K562 (cell line): ENCODE measurements around the gene DCLK1. TPM values are rescaled to one million over a fixed set of nuclear protein-coding genes. Genes with fewer than 3 reads are reported as not detected.

Source experiments
- ATAC-seq: fragments of 200-7000 bp; cut with Tn5 transposase; 3 replicates; pipeline ENCODE4 v1.9.1; 2020; ENCODE audit warnings: moderate library complexity
- BruUV-seq: library from RNA; stranded (reverse); fragments of 400-500 nt; replicated peaks from 2 replicates; lab custom pipeline; 2021; lab: Mats Ljungman, UMichigan
- CTCF ChIA-PET: fragments of 300-600 bp; formaldehyde crosslinking; extraction: SDS; loops from one replicate; lab custom pipeline; 2021; ENCODE audit warnings: low intra/inter-chr PET ratio; lab: Yijun Ruan, JAX
- POLR2A ChIA-PET: fragments of 300-600, 350-650 bp; sonication (Branson Sonifier 250); formaldehyde crosslinking; extraction: SDS; loops from one replicate; lab custom pipeline; 2021; ENCODE audit warnings: antibody characterized with exemption, inconsistent platforms; lab: Yijun Ruan, JAX
- DNase-seq, 4 experiments: peaks; one replicate each; pipeline versions ENCODE4 v3.0.0 to v3.0.0-alpha.2; 2011 to 2018; ENCODE audit warnings: low spot score in 3 of 4, mixed read lengths in 3 of 4; ENCODE audit errors: extremely low read depth in 1 of 4
- FAIRE-seq: peaks from 2 replicates; lab custom pipeline; 2011; peaks lifted over from hg19 to GRCh38; lab: Jason Lieb, UNC
- H2AFZ ChIP-seq: 2 replicates; pipeline ENCODE4 v1.6.0; 2011; ENCODE audit warnings: low read depth, low read length, control low read depth, inconsistent platforms
- H3K27ac ChIP-seq: fragments of 200-600 bp; 3 replicates; pipeline ENCODE4 v1.8.0; 2011; ENCODE audit warnings: low read depth, mild to moderate bottlenecking, control low read depth, inconsistent platforms, low read length, moderate library complexity, mixed read lengths; ENCODE audit errors: extremely low read depth
- H3K27me3 ChIP-seq, 2 experiments: fragments of 300-600 bp in 1 of 2; 2 replicates in 1 of 2; 3 replicates in 1 of 2; pipeline versions ENCODE4 v1.6.0 to v1.8.0; 2011; ENCODE audit warnings: inconsistent platforms in 2 of 2, low read length in 2 of 2, mild to moderate bottlenecking in 1 of 2, mixed read lengths in 1 of 2, moderate library complexity in 1 of 2; ENCODE audit not compliant: control insufficient read depth in 2 of 2, insufficient read depth in 2 of 2
- H3K36me3 ChIP-seq: fragments of 300-600 bp; 3 replicates; pipeline ENCODE4 v1.8.0; 2011; ENCODE audit warnings: mild to moderate bottlenecking, low read length, inconsistent platforms; ENCODE audit not compliant: control insufficient read depth, insufficient read depth
- H3K4me1 ChIP-seq, 2 experiments: fragments of 200-600 bp in 1 of 2; replicated peaks in 1 of 2; 2 replicates in 1 of 2; 3 replicates in 1 of 2; pipeline versions ENCODE4 v1.5.1 to v1.8.0; 2011; ENCODE audit warnings: inconsistent platforms in 2 of 2, low read length in 2 of 2, mild to moderate bottlenecking in 1 of 2, mixed read lengths in 1 of 2, moderate library complexity in 1 of 2; ENCODE audit not compliant: control insufficient read depth in 2 of 2, insufficient read depth in 2 of 2
- H3K4me2 ChIP-seq: 2 replicates; pipeline ENCODE4 v1.6.1; 2011; ENCODE audit warnings: low read length, control low read depth, inconsistent platforms, mixed read lengths; ENCODE audit not compliant: insufficient read depth
- H3K4me3 ChIP-seq: fragments of 200-600 bp; sonication (generic), shearing (Covaris generic); 2 replicates; pipeline ENCODE4 v1.5.1; 2016; ENCODE audit warnings: control low read depth, inconsistent platforms
- H3K79me2 ChIP-seq: fragments of 200-600 bp; 3 replicates; pipeline ENCODE4 v1.8.0; 2011; ENCODE audit warnings: low read length, inconsistent platforms; ENCODE audit not compliant: control insufficient read depth, insufficient read depth
- H3K9ac ChIP-seq, 2 experiments: 2 replicates each; pipeline versions ENCODE4 v1.6.0 to v1.6.1; 2011; ENCODE audit warnings: low read depth in 2 of 2, low read length in 2 of 2, control low read depth in 1 of 2, inconsistent platforms in 1 of 2, mild to moderate bottlenecking in 1 of 2, mixed read lengths in 1 of 2; ENCODE audit not compliant: insufficient read depth in 1 of 2
- H3K9me1 ChIP-seq: one replicate; pipeline ENCODE4 v1.6.0; 2011; ENCODE audit warnings: inconsistent platforms, mild to moderate bottlenecking, low read length, moderate library complexity; ENCODE audit not compliant: control insufficient read depth, insufficient read depth
- H3K9me3 ChIP-seq: replicated peaks from 2 replicates; pipeline ENCODE4 v1.5.1; 2011; ENCODE audit warnings: low read depth, low read length, inconsistent platforms; ENCODE audit not compliant: control insufficient read depth, insufficient read depth
- H4K20me1 ChIP-seq: replicated peaks from 2 replicates; pipeline ENCODE4 v1.6.1; 2011; ENCODE audit warnings: low read length, inconsistent platforms, mixed read lengths; ENCODE audit not compliant: control insufficient read depth, insufficient read depth
- AFF1 ChIP-seq, 2 experiments: fragments of 450-650 bp; IDR thresholded peaks; 2 replicates each; pipeline ENCODE4 v1.6.1; 2018; ENCODE audit warnings: mild to moderate bottlenecking in 2 of 2, low read depth in 1 of 2; ENCODE audit not compliant: partially characterized antibody in 2 of 2
- HNRNPL ChIP-seq: fragments of 200-400 bp; formaldehyde crosslinking; IDR thresholded peaks from 2 replicates; pipeline ENCODE4 v1.6.1; 2017; ENCODE audit warnings: low read depth, mild to moderate bottlenecking, low read length
- MXI1 ChIP-seq: IDR thresholded peaks from 2 replicates; pipeline ENCODE4 v1.6.1; 2011; ENCODE audit warnings: low read depth, mild to moderate bottlenecking, improper control_type of control experiment, low read length
- RREB1 ChIP-seq: fragments of 250-450 bp; sonication (Bioruptor Pico); IDR thresholded peaks from 2 replicates; pipeline ENCODE4 v1.4.0; 2020
- SMARCA5 ChIP-seq: fragments of 450-650 bp; IDR thresholded peaks from 2 replicates; pipeline ENCODE4 v1.6.1; 2016
- THRA ChIP-seq: fragments of 450-650 bp; IDR thresholded peaks from 2 replicates; pipeline ENCODE4 v1.6.1; 2017; ENCODE audit warnings: mild to moderate bottlenecking, moderate library complexity
- ZEB2 ChIP-seq: fragments of 450-650 bp; IDR thresholded peaks from 2 replicates; pipeline ENCODE4 v1.6.1; 2016
- ZMIZ1 ChIP-seq, 2 experiments: fragments of 150-350 bp in 1 of 2; IDR thresholded peaks; 2 replicates each; pipeline ENCODE4 v1.6.1; 2012 to 2016; ENCODE audit warnings: low read depth in 2 of 2, low read length in 2 of 2, mild to moderate bottlenecking in 1 of 2, moderate library complexity in 1 of 2
- WGBS: fragments of 100-300 bp; shearing (Covaris generic); methylation state at CpG from one replicate; pipeline ENCODE4 v1.1.6; 2016; ENCODE audit warnings: low coverage, mixed read lengths; ENCODE audit not compliant: insufficient coverage; ENCODE audit errors: missing lambda C conversion rate; 5-methylcytosine and 5-hydroxymethylcytosine counted together
- in situ Hi-C: fragments of 300-500 bp; cut with MboI; formaldehyde crosslinking; loops from 4 replicates; pipeline ENCODE4 v1.15.0; 2018; ENCODE audit warnings: inconsistent platforms, mixed read lengths
- intact Hi-C: fragments of 100-400 bp; cut with micrococcal nuclease; formaldehyde crosslinking; loops from 2 replicates; pipeline ENCODE4 v1.14.2; 2022
- polyA plus RNA-seq, 8 experiments: library from polyadenylated mRNA; depleted of rRNA in 4 of 8; stranded (reverse) in 5 of 8; unstranded in 3 of 8; fragments of >200 nt; fragmentation: Nextera tagmentation in 2 of 8; fragmentation: Illumina TruSeq in 1 of 8; extraction: Ambion mirVana in 2 of 8; extraction: Trizol in 1 of 8; gene quantifications; 2 replicates each; pipeline versions ENCODE4 v1.2.1 to v1.2.3, GENCODE V29; 2011 to 2014; ENCODE audit warnings: inconsistent platforms in 1 of 8, missing spikeins in 1 of 8
- total RNA-seq, 7 experiments: library from RNA; depleted of rRNA in 6 of 7; stranded (reverse); fragments of >200 nt in 6 of 7; fragmentation: Illumina TruSeq in 2 of 7; extraction: Trizol in 2 of 7; gene quantifications; 2 replicates each; pipeline versions ENCODE4 v1.2.1 to v1.2.3, GENCODE V29; 2011 to 2021; ENCODE audit warnings: low replicate concordance in 1 of 7

DCLK1 gene
- total and polyA plus RNA-seq, 9 of the 15 experiments (the other 6 are each of a cell fraction or from before 2014, with no cell fraction given) = 0.07 TPM; not detected in 8

- Histone ChIP-seq H3K4me3 (no peak overlapping the region), H4K20me1 (no peaks in the 10 kb centered on the region), H2AFZ (no peak overlapping the region), H3K79me2 (no peaks in the 10 kb centered on the region), H3K4me2 (no peak overlapping the region), H3K9me1 (no peaks in the 10 kb centered on the region), H3K36me3 (no peaks in the 10 kb centered on the region), H3K4me1 (no peaks in the 10 kb centered on the region), H3K9me3 (no peaks in the 10 kb centered on the region), H3K27ac (no peak overlapping the region), H3K27me3 (no peaks in the 10 kb centered on the region; a peak in 1 of 5 replicates), H3K9ac (no peak overlapping the region)
- POLR2A ChIA-PET = no interaction called here
- no peak for ATAC-seq
- no peak for FAIRE-seq
- no peak for DNase-seq
- CTCF ChIA-PET = no interaction called here
- intact Hi-C loops (no loop called here), in situ Hi-C loops (no loop called here)
- 0% methylated on average over 2 of the region's 3 CpGs for WGBS
- BruUV-seq = no TSS peak
- no peak for TF ChIP-seq ZEB2
- no peak for TF ChIP-seq MXI1
- no peak for TF ChIP-seq THRA
- TF ChIP-seq SMARCA5 = no peak
- TF ChIP-seq HNRNPL = no peak
- no peak for TF ChIP-seq ZMIZ1 (IDR thresholded peaks at IDR 0.05; ENCODE audit: low read depth in 2 of 2, low read length in 2 of 2)
- no peak for TF ChIP-seq RREB1 (CRISPR knock-in tag)
- TF ChIP-seq AFF1 (IDR thresholded peaks at IDR 0.05; ENCODE audit: low read depth in 1 of 2, partially characterized antibody in 2 of 2) = no peak
Measured at GRCh38 chr13:36105726-36106125, 25.5 kb downstream of the DCLK1 start.
